ENCODE data around the gene VNN1. TPM values are rescaled to one million over a fixed set of nuclear protein-coding genes. Genes with fewer than 3 reads are reported as not detected.

Gene VNN1
- total RNA-seq, 1 experiment from 2014 or later, result 1.6 TPM

DNA sequence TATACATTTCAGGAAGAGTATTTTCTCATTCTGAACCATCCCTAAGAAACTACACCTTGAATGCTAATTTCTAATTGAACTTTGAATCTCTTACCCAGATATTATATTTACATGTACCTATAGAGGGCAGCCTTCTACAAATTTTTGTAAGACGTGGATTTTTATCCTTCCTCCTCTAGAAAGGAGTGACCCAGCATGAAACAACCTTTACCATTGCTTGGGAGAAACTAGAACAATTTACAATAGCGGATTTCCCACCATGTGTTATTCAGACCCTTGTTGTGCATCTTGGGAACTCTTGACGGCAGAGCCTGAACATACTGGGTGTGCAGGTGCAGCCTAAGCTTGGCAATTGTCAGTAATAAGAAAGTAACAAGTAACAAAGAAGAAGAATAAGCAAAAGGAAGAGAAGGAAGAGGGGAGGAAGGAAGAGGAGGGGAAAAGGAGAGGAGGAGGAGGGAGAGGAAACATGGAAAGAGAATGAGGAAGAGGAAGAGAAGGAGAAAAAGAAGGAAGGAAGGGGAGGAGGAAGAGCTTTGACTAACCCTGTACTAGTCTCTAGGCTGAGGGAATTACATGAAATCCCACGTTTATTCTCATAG, 44.1 kb downstream of the VNN1 start:
- Histone ChIP-seq H4K20me1 (ENCODE audit: insufficient read depth) (no peaks in the 10 kb centered on the region), H3K4me2 (peak overlapping the region; percentile 42), H3F3A (ENCODE audit: insufficient read depth, low read depth) (0 out of 2 replicates have a peak, but pooled peaks cover 8% of the 10 kb centered on the region), H3K27ac (no peak overlapping the region), H3K4me3 (no peak overlapping the region), H3K27me3 (ENCODE audit: insufficient read depth, low read depth) (no peaks in the 10 kb centered on the region), H3K9me2 (ENCODE audit: insufficient read depth) (no peaks in the 10 kb centered on the region), H3K4me1 (replicated peaks; ENCODE audit: insufficient read depth) (peaks cover 28% of the 10 kb centered on the region), H3K36me3 (ENCODE audit: low read depth) (no peaks in the 10 kb centered on the region), H3K9me3 (ENCODE audit: insufficient read depth, low read depth) (no peaks in the 10 kb centered on the region; the same call in 1 of the 2 replicates), H3K79me2 (ENCODE audit: low read depth) (no peaks in the 10 kb centered on the region), H2AFZ (peak overlapping the region; percentile 63)
- ChIA-PET POLR2A (ENCODE audit: unreplicated experiment) (no interaction called here), CTCF (interaction anchor here (0.8 kb wide), 3 partner anchors 18 to 108 kb away, joined by 3 read pairs; no protein-coding TSS in a partner anchor)
- TF ChIP-seq, protein P1, sequence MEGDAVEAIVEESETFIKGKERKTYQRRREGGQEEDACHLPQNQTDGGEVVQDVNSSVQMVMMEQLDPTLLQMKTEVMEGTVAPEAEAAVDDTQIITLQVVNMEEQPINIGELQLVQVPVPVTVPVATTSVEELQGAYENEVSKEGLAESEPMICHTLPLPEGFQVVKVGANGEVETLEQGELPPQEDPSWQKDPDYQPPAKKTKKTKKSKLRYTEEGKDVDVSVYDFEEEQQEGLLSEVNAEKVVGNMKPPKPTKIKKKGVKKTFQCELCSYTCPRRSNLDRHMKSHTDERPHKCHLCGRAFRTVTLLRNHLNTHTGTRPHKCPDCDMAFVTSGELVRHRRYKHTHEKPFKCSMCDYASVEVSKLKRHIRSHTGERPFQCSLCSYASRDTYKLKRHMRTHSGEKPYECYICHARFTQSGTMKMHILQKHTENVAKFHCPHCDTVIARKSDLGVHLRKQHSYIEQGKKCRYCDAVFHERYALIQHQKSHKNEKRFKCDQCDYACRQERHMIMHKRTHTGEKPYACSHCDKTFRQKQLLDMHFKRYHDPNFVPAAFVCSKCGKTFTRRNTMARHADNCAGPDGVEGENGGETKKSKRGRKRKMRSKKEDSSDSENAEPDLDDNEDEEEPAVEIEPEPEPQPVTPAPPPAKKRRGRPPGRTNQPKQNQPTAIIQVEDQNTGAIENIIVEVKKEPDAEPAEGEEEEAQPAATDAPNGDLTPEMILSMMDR (conservative IDR thresholded peaks at IDR 0.05), result peak; percentile 84
- TF ChIP-seq EZH2 (IDR thresholded peaks at IDR 0.05; ENCODE audit: low read depth), result no peak
- no TSS peak for BruUV-seq (replicated peaks)
- intact Hi-C loops (cut with micrococcal nuclease; ENCODE audit: unreplicated experiment), result loop anchor here (2.0 to 5.0 kb wide), 6 partner anchors 95 to 293 kb away; partner anchors contain the start of gene STX7
- DNase-seq, result peak; percentile 19 to 63

DNA sequence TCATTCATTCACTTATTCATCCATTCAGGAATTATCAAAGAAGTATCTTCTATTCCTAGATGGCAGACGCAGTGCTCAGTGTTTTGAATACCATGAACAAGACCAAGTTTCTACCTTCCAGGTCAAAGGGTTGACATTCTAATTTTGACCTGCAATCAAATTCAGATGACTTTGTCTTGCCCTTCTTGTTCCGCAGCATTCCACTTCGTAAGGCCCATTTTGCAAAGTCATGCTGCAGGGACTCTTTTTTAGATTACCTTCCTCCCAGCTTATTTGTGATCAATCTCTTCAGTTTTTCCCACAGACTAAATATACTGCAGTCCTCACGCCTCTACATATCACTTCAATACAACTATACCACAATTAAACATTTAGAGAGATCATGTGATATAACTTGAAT, 47.7 kb downstream of the VNN1 start:
- Histone ChIP-seq H3K27me3 (ENCODE audit: insufficient read depth, low read depth) (no peaks in the 10 kb centered on the region), H2AFZ (peak overlapping the region; percentile 63), H3K4me2 (peak overlapping the region; percentile 65), H3K4me3 (peak overlapping the region; percentile 3; the same call in 1 of the 2 replicates), H3K4me1 (replicated peaks; ENCODE audit: insufficient read depth) (peaks cover 29% of the 10 kb centered on the region), H4K20me1 (ENCODE audit: insufficient read depth) (no peaks in the 10 kb centered on the region), H3K36me3 (ENCODE audit: low read depth) (no peaks in the 10 kb centered on the region), H3K9me2 (ENCODE audit: insufficient read depth) (no peaks in the 10 kb centered on the region), H3K79me2 (ENCODE audit: low read depth) (no peaks in the 10 kb centered on the region), H3K27ac (peak overlapping the region; percentile 95), H3K9me3 (ENCODE audit: insufficient read depth, low read depth) (no peaks in the 10 kb centered on the region; the same call in 1 of the 2 replicates), H3F3A (ENCODE audit: insufficient read depth, low read depth) (0 out of 2 replicates have a peak, but pooled peaks cover 8% of the 10 kb centered on the region)
- peak; percentile 50 to 89 for DNase-seq
- no TSS peak for BruUV-seq (replicated peaks)
- ChIA-PET CTCF (no interaction called here), POLR2A (ENCODE audit: unreplicated experiment) (interaction anchor here (0.6 kb wide), 2 partner anchors 155 to 409 kb away, joined by 3 to 4 read pairs; no protein-coding TSS in a partner anchor)
- TF ChIP-seq, protein P1 (conservative IDR thresholded peaks at IDR 0.05), result no peak
- TF ChIP-seq EZH2 (IDR thresholded peaks at IDR 0.05; ENCODE audit: low read depth), result no peak
- intact Hi-C loops (cut with micrococcal nuclease; ENCODE audit: unreplicated experiment), result loop anchor here (5.0 kb wide), 2 partner anchors 154 to 296 kb away; partner anchors contain the start of gene STX7

GRCh38 chr6:132664309-132665034, 49.4 kb downstream of the VNN1 start:
- intact Hi-C loops (cut with micrococcal nuclease; ENCODE audit: unreplicated experiment), result loop anchor here (5.0 kb wide), 2 partner anchors 152 to 298 kb away; partner anchors contain the start of gene STX7
- BruUV-seq (replicated peaks), result no TSS peak
- no peaks in the 10 kb centered on the region for H3K9me2 ChIP-seq (ENCODE audit: insufficient read depth)
- H3K36me3 ChIP-seq (ENCODE audit: low read depth), result no peaks in the 10 kb centered on the region
- H3K27ac ChIP-seq, result peak overlapping the region; percentile 0; the same call in 1 of the 2 replicates
- H3K27me3 ChIP-seq (ENCODE audit: insufficient read depth, low read depth), result no peaks in the 10 kb centered on the region
- no peaks in the 10 kb centered on the region for H3K79me2 ChIP-seq (ENCODE audit: low read depth)
- ChIA-PET CTCF (no interaction called here), POLR2A (ENCODE audit: unreplicated experiment) (interaction anchor here (0.6 kb wide), 2 partner anchors 14 to 152 kb away, joined by 3 to 5 read pairs; partner anchors contain the start of gene STX7)
- H4K20me1 ChIP-seq (ENCODE audit: insufficient read depth), result no peaks in the 10 kb centered on the region
- no peaks in the 10 kb centered on the region; the same call in 1 of the 2 replicates for H3K9me3 ChIP-seq (ENCODE audit: insufficient read depth, low read depth)
- no peak overlapping the region for H3K4me2 ChIP-seq
- no peak overlapping the region for H3K4me3 ChIP-seq
- H2AFZ ChIP-seq, result no peak overlapping the region
- no peak for DNase-seq
- 0 out of 2 replicates have a peak, but pooled peaks cover 8% of the 10 kb centered on the region for H3F3A ChIP-seq (ENCODE audit: insufficient read depth, low read depth)
- H3K4me1 ChIP-seq (replicated peaks; ENCODE audit: insufficient read depth), result peaks cover 29% of the 10 kb centered on the region
- TF ChIP-seq EZH2 (IDR thresholded peaks at IDR 0.05; ENCODE audit: low read depth), result no peak
- TF ChIP-seq, protein P1 (conservative IDR thresholded peaks at IDR 0.05), result no peak
